Measurements from ENCODE around the gene TMEM50B.
"Not testable (repeated sequence)": the region's sequence is repeated elsewhere in the genome, so short reads cannot be mapped to it uniquely, and the experiment has no call there.

TMEM50B gene

DNA sequence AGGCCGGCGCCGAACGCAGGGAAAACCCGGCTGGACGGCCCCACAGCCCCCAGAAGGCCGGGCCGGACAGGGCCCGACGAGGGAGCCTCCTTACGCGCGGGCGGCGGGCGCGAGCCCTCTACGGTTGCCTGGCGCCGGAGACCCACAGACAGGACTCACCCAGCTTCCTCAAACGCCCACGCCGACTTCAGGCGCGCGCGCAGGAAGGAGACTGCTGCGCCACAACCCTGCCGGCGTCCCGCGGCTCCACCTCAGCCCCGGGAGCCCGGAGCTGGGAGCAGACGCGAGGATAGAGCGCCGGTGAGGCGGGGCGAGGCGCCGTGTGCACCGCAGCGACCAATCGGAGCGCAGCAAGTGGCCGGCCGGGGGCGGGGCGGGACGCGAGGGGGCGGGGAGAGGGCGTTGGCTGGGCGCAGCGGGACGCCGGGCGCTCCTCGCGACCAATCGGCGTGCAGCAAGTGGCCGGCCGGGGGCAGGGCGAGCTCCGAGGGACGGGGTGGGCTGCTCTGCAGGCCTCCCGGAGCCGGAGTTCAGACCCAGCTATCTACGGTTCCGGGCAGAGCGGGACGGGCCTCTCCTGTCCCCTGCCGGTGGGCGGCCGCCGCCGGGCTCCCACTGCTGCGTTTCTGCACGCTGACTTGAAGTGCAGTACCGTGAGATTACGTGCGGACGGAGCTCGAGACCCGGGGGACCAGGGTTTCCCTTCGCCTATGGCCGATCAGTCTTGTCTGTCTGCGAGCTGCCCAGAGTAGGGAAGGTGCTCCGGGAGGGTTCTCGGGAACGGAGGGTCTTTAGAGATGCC lies at the start of gene TMEM50B:
TMEM50B (minus strand) TSS at position 296 of the 802 bp plus-strand sequence. CDS start 11,089 bp downstream, outside the sequence.
- Histone ChIP-seq H3K36me3 (ENCODE audit: insufficient read depth, low read length) (no peaks in the 10 kb centered on the region), H3K9ac (ENCODE audit: low read depth, low read length) (peak within 1 kb of the TSS; percentile 93), H3K9me3 (ENCODE audit: control insufficient read depth, insufficient read depth, low read length) (no peaks in the 10 kb centered on the region), H3K4me1 (ENCODE audit: insufficient read depth, low read length) (no peaks in the 10 kb centered on the region; the same call in 1 of the 2 replicates)

DNA sequence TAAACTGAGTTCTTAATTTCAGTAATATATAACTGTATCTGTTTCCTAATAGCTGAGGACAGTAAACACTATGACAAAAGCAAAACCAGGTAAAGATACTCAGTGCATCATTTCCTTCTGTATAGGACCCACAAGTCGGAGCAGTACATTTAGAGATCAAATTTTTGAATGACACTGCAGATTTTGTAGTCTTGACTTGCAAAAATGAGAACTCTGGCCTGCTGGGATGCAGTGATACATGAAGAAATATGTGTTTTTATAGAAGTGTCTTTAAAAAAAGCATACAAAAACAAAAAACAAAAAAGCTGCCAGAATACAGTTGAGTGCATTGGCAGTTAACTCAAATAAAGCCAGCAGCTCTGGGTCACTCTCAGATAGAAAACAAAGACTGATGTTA lies 43.2 kb upstream of the TMEM50B start:
- H3K4me1 ChIP-seq (ENCODE audit: insufficient read depth, low read length): no peaks in the 10 kb centered on the region
- no peak overlapping the region for H3K9ac ChIP-seq (ENCODE audit: low read depth, low read length)
- H3K9me3 ChIP-seq (ENCODE audit: control insufficient read depth, insufficient read depth, low read length): no peaks in the 10 kb centered on the region
- peaks cover 28% of the 10 kb centered on the region for H3K36me3 ChIP-seq (ENCODE audit: insufficient read depth, low read length)

DNA sequence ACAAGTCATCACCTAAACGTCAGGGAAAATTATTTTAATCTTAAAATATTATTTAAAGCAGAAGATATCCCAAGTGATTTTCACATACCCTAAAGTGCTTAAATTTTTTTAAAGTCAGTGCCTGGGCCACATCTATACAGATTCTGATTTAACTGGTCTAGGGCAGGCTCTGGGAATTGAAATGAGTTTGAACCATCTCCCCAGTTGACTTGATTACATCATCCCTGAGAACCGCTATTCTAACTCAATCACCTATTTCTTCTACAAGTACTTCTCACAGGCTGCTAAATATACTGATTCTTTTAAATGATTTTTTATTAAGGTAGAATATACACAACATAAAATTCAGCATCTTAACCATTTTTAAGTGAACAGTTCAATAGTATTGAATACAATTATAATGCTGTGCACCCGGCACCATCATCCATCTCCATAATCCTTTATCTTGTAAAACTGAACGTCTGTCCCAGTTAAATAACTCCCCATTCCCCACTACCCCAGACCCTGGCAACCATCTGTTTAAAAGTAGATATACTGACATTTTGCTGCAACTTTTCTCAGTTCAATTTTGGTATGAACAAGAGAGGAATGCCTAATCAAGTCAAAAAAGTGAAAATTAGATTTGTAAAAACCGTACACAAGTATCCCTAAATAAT lies 42.7 kb upstream of the TMEM50B start:
- Histone ChIP-seq H3K36me3 (ENCODE audit: insufficient read depth, low read length) (peaks cover 27% of the 10 kb centered on the region), H3K9me3 (ENCODE audit: control insufficient read depth, insufficient read depth, low read length) (no peaks in the 10 kb centered on the region), H3K4me1 (ENCODE audit: insufficient read depth, low read length) (no peaks in the 10 kb centered on the region), H3K9ac (ENCODE audit: low read depth, low read length) (no peak overlapping the region)

DNA sequence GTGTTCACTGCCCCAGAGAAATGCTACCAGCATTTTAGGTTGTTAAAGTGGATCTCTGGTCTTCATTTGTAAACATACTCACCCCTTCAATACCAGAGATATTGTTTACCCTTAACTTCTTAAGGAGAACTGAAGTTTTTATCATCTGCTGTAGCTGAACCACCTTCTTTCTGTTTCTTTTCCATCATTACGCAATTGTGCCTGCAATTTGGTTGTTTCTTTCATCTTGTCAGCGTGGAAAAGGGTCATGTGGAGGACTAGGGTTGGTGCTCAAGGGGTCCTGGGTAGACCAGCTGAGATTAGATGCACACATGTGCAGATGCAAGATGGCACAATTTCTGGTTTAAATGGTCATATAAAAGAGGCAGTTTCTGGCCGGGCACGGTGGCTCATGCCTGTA lies 39.1 kb upstream of the TMEM50B start:
- Histone ChIP-seq H3K9me3 (ENCODE audit: control insufficient read depth, insufficient read depth, low read length) (no peaks in the 10 kb centered on the region), H3K9ac (ENCODE audit: low read depth, low read length) (no peak overlapping the region), H3K4me1 (ENCODE audit: insufficient read depth, low read length) (no peaks in the 10 kb centered on the region), H3K36me3 (ENCODE audit: insufficient read depth, low read length) (peaks cover 33% of the 10 kb centered on the region)

DNA sequence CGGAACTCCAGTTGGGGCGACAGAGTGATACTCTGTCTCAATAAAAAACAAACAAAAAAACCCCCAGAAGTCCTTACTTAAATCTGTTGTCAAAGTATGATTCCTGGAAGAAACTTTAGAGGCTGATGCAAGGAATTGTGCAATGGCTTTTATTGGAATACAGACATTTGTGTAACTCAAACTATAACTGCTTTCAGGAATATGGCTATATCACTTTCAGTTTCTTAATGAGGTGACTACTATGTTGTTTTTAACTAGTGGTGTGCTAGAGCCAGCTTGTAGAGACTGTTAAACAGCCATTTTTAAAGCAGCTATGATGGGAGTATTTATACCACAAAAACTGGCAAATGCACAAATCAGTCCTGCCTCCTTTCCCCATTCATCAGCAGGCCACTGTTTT lies 34.5 kb upstream of the TMEM50B start:
- no peak overlapping the region for H3K9ac ChIP-seq (ENCODE audit: low read depth, low read length)
- H3K36me3 ChIP-seq (ENCODE audit: insufficient read depth, low read length): peaks cover 49% of the 10 kb centered on the region
- H3K4me1 ChIP-seq (ENCODE audit: insufficient read depth, low read length): no peaks in the 10 kb centered on the region
- no peaks in the 10 kb centered on the region for H3K9me3 ChIP-seq (ENCODE audit: control insufficient read depth, insufficient read depth, low read length)

DNA sequence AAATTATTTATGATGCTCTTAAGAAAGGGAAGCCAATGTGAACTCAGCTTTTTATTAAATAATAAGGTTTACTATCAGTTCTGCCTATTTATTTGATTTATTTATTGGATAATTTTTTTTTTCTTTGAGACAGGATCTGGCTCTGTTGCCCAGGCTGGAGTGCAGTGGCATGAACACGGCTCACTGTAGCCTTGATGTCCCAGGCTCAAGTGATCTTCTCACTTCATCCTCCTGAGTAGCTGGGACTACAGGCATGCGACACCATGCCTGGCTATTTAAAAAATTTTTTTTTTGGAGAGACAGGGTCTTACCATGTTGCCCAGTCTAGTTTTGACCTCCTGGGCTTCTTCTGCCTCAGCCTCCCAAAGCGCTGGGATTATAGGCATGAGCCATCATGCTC lies 32.7 kb upstream of the TMEM50B start:
- no peaks in the 10 kb centered on the region for H3K9me3 ChIP-seq (ENCODE audit: control insufficient read depth, insufficient read depth, low read length)
- H3K9ac ChIP-seq (ENCODE audit: low read depth, low read length): no peak overlapping the region
- H3K4me1 ChIP-seq (ENCODE audit: insufficient read depth, low read length): no peaks in the 10 kb centered on the region
- H3K36me3 ChIP-seq (ENCODE audit: insufficient read depth, low read length): peaks cover 51% of the 10 kb centered on the region

DNA sequence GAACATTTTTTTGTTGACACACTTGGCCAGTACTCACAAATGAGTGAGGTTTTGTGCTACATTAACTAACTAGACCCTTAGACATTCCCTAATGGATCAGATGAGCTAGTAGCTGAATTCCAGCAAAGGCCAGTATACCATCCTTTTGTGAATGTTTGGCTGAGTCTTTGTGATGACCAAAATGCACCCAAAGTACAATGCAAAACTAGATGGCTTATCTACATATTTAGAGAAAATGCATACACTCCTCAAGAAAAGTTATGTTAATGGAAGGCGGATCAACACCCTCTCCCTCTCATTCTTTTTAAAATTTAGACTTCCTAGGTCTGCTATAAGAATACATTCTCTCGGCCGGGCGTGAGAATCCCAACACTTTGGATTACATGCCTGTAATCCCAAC lies 31.9 kb upstream of the TMEM50B start:
- peaks cover 48% of the 10 kb centered on the region for H3K36me3 ChIP-seq (ENCODE audit: insufficient read depth, low read length)

DNA sequence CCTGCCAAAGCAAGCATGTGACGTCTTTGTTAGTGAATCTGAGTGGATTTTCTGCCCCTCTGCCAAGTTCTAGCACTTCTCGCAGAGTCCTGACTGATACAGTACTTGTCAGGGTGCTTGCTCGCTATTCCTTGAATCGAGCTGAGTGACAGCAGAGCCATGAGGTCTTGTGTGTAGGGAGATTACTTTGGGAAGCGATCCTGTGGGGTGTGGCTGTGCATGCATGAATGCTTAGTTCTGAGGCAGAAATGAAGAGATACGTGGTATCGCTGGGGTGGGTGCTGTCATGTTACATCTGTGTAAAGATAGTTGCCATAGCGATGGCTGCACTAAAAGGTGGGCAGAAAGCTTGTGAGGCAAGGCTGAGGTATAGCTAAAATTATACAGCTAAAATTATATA lies 31.1 kb upstream of the TMEM50B start:
- no peaks in the 10 kb centered on the region for H3K4me1 ChIP-seq (ENCODE audit: insufficient read depth, low read length)
- no peak overlapping the region for H3K9ac ChIP-seq (ENCODE audit: low read depth, low read length)
- peaks cover 48% of the 10 kb centered on the region for H3K36me3 ChIP-seq (ENCODE audit: insufficient read depth, low read length)
- no peaks in the 10 kb centered on the region for H3K9me3 ChIP-seq (ENCODE audit: control insufficient read depth, insufficient read depth, low read length)

More for the DNA sequence above, 31.9 kb upstream of the TMEM50B start:
- Histone ChIP-seq H3K9ac (ENCODE audit: low read depth, low read length) (no peak overlapping the region), H3K4me1 (ENCODE audit: insufficient read depth, low read length) (no peaks in the 10 kb centered on the region), H3K9me3 (ENCODE audit: control insufficient read depth, insufficient read depth, low read length) (no peaks in the 10 kb centered on the region)

DNA sequence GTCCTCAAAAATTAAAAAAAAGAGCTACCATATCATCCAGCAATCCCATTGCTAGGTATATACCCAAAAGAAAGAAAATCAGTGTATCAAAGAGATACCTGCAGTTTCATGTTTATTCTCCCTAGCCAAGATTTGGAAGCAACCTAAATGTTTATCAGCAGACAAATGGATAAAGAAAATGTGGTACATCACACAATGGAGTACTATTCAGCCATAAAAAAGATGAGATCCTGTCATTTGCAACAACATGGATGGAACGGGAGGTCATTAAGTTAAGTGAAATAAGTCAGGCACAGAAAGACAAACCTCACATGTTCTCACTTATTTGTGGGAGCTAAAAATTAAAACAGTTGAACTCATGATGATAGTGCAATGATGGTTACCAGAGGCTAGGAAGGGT lies 27.2 kb upstream of the TMEM50B start:
- not testable (repeated sequence) for H3K4me1 ChIP-seq (ENCODE audit: insufficient read depth, low read length); H3K9me3 ChIP-seq (ENCODE audit: control insufficient read depth, insufficient read depth, low read length)
- H3K36me3 ChIP-seq (ENCODE audit: insufficient read depth, low read length): peaks cover 44% of the 10 kb centered on the region

DNA sequence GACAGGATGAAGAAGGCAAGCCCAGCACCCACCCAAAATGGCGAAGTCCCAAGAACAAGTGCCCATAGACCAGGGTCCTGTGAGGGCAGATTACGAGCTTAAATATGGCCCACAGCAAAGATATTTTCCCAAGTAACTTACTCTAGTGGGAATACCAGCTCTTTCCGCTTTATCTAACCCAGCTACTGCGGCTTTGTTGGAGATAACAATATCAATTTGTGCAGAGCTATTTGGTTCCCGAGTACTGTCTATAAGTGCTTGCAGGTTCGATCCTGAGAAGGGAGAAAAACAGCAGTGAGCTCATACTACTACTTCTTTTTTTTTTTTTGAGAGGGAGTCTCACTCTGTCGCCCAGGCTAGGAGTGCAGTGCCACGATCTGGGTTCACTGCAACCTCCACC lies 26.1 kb upstream of the TMEM50B start:
- no peaks in the 10 kb centered on the region for H3K9me3 ChIP-seq (ENCODE audit: control insufficient read depth, insufficient read depth, low read length)
- H3K36me3 ChIP-seq (ENCODE audit: insufficient read depth, low read length): peaks cover 34% of the 10 kb centered on the region
- no peaks in the 10 kb centered on the region for H3K4me1 ChIP-seq (ENCODE audit: insufficient read depth, low read length)
- no peak overlapping the region for H3K9ac ChIP-seq (ENCODE audit: low read depth, low read length)

More for the DNA sequence above, 27.2 kb upstream of the TMEM50B start:
- H3K9ac ChIP-seq (ENCODE audit: low read depth, low read length): not testable (repeated sequence)

DNA sequence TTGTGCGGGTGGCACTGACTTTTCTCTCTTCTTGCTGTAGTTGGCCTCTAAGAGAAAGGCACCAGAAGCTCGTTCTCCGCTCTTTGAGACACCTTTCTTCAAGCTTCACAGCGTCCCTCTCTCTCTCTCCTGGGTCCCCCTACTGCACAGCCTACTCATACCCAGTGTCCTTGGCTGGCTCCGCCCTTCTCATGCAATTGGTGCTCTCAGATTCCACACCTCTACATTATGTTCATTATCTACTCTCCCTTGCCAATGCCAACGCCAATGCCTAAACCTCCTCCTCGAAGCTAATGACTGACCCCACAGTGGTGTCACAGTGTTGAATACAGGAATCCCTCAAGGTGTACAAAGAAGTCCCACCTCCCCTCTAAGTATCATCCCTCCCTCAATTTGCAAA lies 16.6 kb upstream of the TMEM50B start:
- no peaks in the 10 kb centered on the region for H3K9me3 ChIP-seq (ENCODE audit: control insufficient read depth, insufficient read depth, low read length)
- H3K36me3 ChIP-seq (ENCODE audit: insufficient read depth, low read length): no peaks in the 10 kb centered on the region
- H3K4me1 ChIP-seq (ENCODE audit: insufficient read depth, low read length): no peaks in the 10 kb centered on the region; the same call in 1 of the 2 replicates
- no peak overlapping the region for H3K9ac ChIP-seq (ENCODE audit: low read depth, low read length)

DNA sequence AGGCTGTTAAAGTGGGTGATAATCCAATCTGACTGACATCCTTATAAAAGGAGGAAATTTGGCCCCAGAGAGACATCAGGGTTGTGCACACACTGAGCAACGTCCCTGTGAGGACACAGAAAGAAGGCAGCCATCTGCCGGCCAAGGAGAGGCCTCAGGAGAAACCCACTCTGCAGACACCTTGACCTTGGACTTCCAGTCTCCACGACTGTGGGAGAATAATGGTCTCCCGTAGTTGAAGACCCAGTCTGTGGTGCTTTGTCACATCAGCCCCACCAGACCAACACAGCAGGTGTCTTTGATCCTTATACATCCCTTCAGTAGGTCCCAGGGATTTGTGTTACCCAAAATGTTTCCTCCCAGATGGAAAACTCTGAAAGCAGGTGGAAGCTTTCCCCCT lies 16.0 kb upstream of the TMEM50B start:
- H3K36me3 ChIP-seq (ENCODE audit: insufficient read depth, low read length): no peaks in the 10 kb centered on the region
- H3K4me1 ChIP-seq (ENCODE audit: insufficient read depth, low read length): no peaks in the 10 kb centered on the region; the same call in 1 of the 2 replicates
- no peaks in the 10 kb centered on the region for H3K9me3 ChIP-seq (ENCODE audit: control insufficient read depth, insufficient read depth, low read length)
- H3K9ac ChIP-seq (ENCODE audit: low read depth, low read length): no peak overlapping the region

DNA sequence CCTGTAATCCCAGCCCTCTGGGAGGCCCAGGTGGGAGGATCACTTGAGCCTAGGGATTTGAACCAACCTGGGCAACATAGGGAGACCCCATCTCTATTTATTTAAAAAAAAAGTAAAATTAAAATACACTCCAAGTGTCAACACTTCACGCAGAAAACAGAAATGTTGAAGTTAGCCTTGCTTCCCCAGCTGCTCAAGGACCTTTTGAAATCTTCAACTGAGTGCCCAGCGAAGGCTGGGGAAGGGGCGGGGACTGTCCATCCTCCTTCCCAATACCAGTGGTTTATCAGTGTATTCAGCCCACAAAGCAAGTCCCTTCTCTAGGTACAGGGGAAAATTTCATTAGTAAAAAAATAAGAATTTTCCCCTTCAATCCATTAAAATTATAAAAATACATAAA lies 14.0 kb upstream of the TMEM50B start:
- Histone ChIP-seq H3K4me1 (ENCODE audit: insufficient read depth, low read length) (no peaks in the 10 kb centered on the region; the same call in 1 of the 2 replicates), H3K9ac (ENCODE audit: low read depth, low read length) (no peak overlapping the region), H3K9me3 (ENCODE audit: control insufficient read depth, insufficient read depth, low read length) (no peaks in the 10 kb centered on the region), H3K36me3 (ENCODE audit: insufficient read depth, low read length) (no peaks in the 10 kb centered on the region)

DNA sequence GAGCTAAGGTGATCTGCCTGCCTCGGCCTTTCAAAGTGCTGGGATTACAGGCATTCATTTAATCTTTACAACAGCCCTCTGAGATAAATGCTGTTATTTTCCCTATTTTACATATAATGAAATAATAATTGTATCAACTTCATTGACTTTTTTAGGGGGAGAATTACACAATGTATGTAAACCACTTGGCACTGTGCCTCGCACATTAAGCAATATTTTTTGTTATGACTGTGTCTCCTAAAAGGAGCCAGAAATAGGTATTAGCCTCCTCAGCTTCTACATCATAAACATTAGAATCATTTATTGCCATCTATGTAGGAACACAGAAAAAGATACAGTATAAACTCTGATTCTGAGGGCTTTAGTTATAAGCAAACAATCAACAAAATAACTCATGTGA lies 12.8 kb upstream of the TMEM50B start:
- no peaks in the 10 kb centered on the region; the same call in 1 of the 2 replicates for H3K4me1 ChIP-seq (ENCODE audit: insufficient read depth, low read length)
- H3K9ac ChIP-seq (ENCODE audit: low read depth, low read length): no peak overlapping the region
- no peaks in the 10 kb centered on the region for H3K36me3 ChIP-seq (ENCODE audit: insufficient read depth, low read length)
- no peaks in the 10 kb centered on the region for H3K9me3 ChIP-seq (ENCODE audit: control insufficient read depth, insufficient read depth, low read length)
